GM12878 (cell line): Measurements from ENCODE around the gene TXNL4A. TPM values are rescaled to one million over a fixed set of nuclear protein-coding genes. Genes with fewer than 3 reads are reported as not detected.

Experiments
- ATAC-seq: fragments of 200-7000 bp; cut with Tn5 transposase; 3 replicates; pipeline ENCODE4 v1.9.1; 2020; ENCODE audit warnings: mild to moderate bottlenecking, moderate library complexity
- BruUV-seq: library from RNA; stranded (reverse); fragments of 400-500 nt; replicated peaks from 2 replicates; lab custom pipeline; 2021; lab: Mats Ljungman, UMichigan
- CTCF ChIA-PET: fragments of 300-600 bp; sonication (Branson Sonifier 250); formaldehyde crosslinking; extraction: SDS; loops from one replicate; lab custom pipeline; 2021; ENCODE audit warnings: inconsistent platforms; lab: Yijun Ruan, JAX
- POLR2A ChIA-PET: fragments of 350-600 bp; formaldehyde crosslinking; extraction: SDS; loops from one replicate; lab custom pipeline; 2021; ENCODE audit warnings: inconsistent platforms; lab: Charles Lee
- RAD21 ChIA-PET: fragments of 300-600 bp; sonication (Branson Sonifier 250); formaldehyde crosslinking; loops from one replicate; lab custom pipeline; 2023; ENCODE audit warnings: antibody characterized with exemption; ENCODE audit not compliant: unreplicated experiment; lab: Charles Lee
- SMC1A ChIA-PET: fragments of 300-600 bp; sonication (Branson Sonifier 250); formaldehyde crosslinking; loops from one replicate; lab custom pipeline; 2023; ENCODE audit not compliant: unreplicated experiment, uncharacterized antibody; lab: Charles Lee
- DNase-seq: peaks from one replicate; pipeline ENCODE4 v3.0.0-alpha.2; 2011; ENCODE audit warnings: low read depth, low spot score
- FAIRE-seq: peaks from 3 replicates; lab custom pipeline; 2011; peaks lifted over from hg19 to GRCh38; lab: Jason Lieb, UNC
- H2AFZ ChIP-seq: 2 replicates; pipeline ENCODE4 v1.6.0; 2011; ENCODE audit warnings: low read depth, low read length, control low read depth; ENCODE audit not compliant: control insufficient read depth
- H3K27ac ChIP-seq: 2 replicates; pipeline ENCODE4 v1.5.1; 2011; ENCODE audit warnings: control low read depth; ENCODE audit not compliant: control insufficient read depth, insufficient read depth
- H3K27me3 ChIP-seq, 2 experiments: replicated peaks in 1 of 2; 2 replicates each; pipeline versions ENCODE4 v1.6.0 to v1.6.1; 2011; ENCODE audit warnings: low read length in 1 of 2; ENCODE audit not compliant: control insufficient read depth in 2 of 2, insufficient read depth in 2 of 2
- H3K36me3 ChIP-seq, 2 experiments: 2 replicates each; pipeline ENCODE4 v1.5.1; 2011; ENCODE audit warnings: low read length in 1 of 2; ENCODE audit not compliant: control insufficient read depth in 2 of 2, insufficient read depth in 2 of 2
- H3K4me1 ChIP-seq: 2 replicates; pipeline ENCODE4 v1.6.1; 2011; ENCODE audit warnings: mild to moderate bottlenecking, low read length, moderate library complexity, mixed read lengths; ENCODE audit not compliant: control insufficient read depth, insufficient read depth
- H3K4me2 ChIP-seq: 2 replicates; pipeline ENCODE4 v1.6.0; 2011; ENCODE audit warnings: control low read depth; ENCODE audit not compliant: control insufficient read depth, insufficient read depth
- H3K4me3 ChIP-seq: fragments of 200-600 bp; sonication (generic); 2 replicates; pipeline ENCODE4 v1.5.1; 2016
- H3K79me2 ChIP-seq: 2 replicates; pipeline ENCODE4 v1.6.0; 2011; ENCODE audit warnings: low read length; ENCODE audit not compliant: control insufficient read depth, insufficient read depth
- H3K9ac ChIP-seq: 2 replicates; pipeline ENCODE4 v1.8.0; 2011; ENCODE audit warnings: low read length, control low read depth, mixed read lengths; ENCODE audit not compliant: control insufficient read depth, insufficient read depth
- H3K9me3 ChIP-seq: replicated peaks from 3 replicates; pipeline ENCODE4 v1.5.1; 2011; ENCODE audit warnings: mild to moderate bottlenecking, low read length; ENCODE audit not compliant: control insufficient read depth, insufficient read depth
- H4K20me1 ChIP-seq: 2 replicates; pipeline ENCODE4 v1.6.0; 2011; ENCODE audit not compliant: control insufficient read depth, insufficient read depth
- BCL11A ChIP-seq: IDR thresholded peaks from 2 replicates; pipeline ENCODE4 v1.6.1; 2011; ENCODE audit warnings: low read depth, low read length
- KAT2A ChIP-seq: conservative IDR thresholded peaks from 2 replicates; pipeline ENCODE4 v1.6.1; 2011; ENCODE audit warnings: low read depth, low read length; ENCODE audit not compliant: control insufficient read depth
- NFXL1 ChIP-seq: fragments of 450-650 bp; IDR thresholded peaks from 2 replicates; pipeline ENCODE4 v1.6.1; 2017; ENCODE audit warnings: antibody characterized with exemption, mild to moderate bottlenecking, borderline replicate concordance
- NFYB ChIP-seq: IDR thresholded peaks from 2 replicates; pipeline ENCODE4 v1.6.1; 2011; ENCODE audit warnings: low read depth, mild to moderate bottlenecking, low read length, improper control_type of control experiment, moderate library complexity; ENCODE audit not compliant: insufficient read depth
- ZNF207 ChIP-seq: fragments of 450-650 bp; IDR thresholded peaks from 2 replicates; pipeline ENCODE4 v1.6.1; 2014; ENCODE audit warnings: antibody characterized with exemption, mild to moderate bottlenecking, borderline replicate concordance
- WGBS: methylation state at CpG from one replicate; pipeline ENCODE4 v1.1.6; 2016; ENCODE audit warnings: low lambda C conversion rate; ENCODE audit not compliant: insufficient replicate concordance, insufficient coverage; ENCODE audit errors: missing lambda C conversion rate; 5-methylcytosine and 5-hydroxymethylcytosine counted together
- in situ Hi-C: fragments of 300-500 bp; cut with MboI; formaldehyde crosslinking; loops from 9 replicates; pipeline ENCODE4 v1.14.3; 2018; ENCODE audit warnings: mixed read lengths
- intact Hi-C: fragments of 100-400 bp; cut with micrococcal nuclease; formaldehyde crosslinking; loops from one replicate; pipeline ENCODE4 v1.14.2; 2022; ENCODE audit not compliant: unreplicated experiment
- polyA plus RNA-seq, 11 experiments: library from polyadenylated mRNA; depleted of rRNA in 4 of 11; unstranded in 6 of 11; stranded (reverse) in 5 of 11; fragments of >200 nt; fragmentation: Nextera tagmentation in 4 of 11; fragmentation: Illumina TruSeq in 1 of 11; extraction: Ambion mirVana in 4 of 11; extraction: Trizol in 1 of 11; gene quantifications; 1 replicate in 1 of 11; 2 replicates in 10 of 11; pipeline versions ENCODE4 v1.2.1 to v1.2.3, GENCODE V29; 2011 to 2016; ENCODE audit warnings: inconsistent platforms in 2 of 11, missing spikeins in 2 of 11, low read depth in 1 of 11
- total RNA-seq, 4 experiments: library from RNA; depleted of rRNA in 3 of 4; stranded (reverse); fragments of >200 nt in 3 of 4; fragmentation: Illumina TruSeq in 1 of 4; extraction: Trizol in 1 of 4; gene quantifications; 2 replicates each; pipeline versions ENCODE4 v1.2.1 to v1.2.3, GENCODE V29; 2013 to 2021
- TF ChIP-seq, protein P1 (sequence below): IDR thresholded peaks from 2 replicates; pipeline ENCODE4 v1.6.1; 2011; ENCODE audit warnings: low read depth, mild to moderate bottlenecking, low read length, moderate library complexity, borderline replicate concordance; ENCODE audit errors: extremely low read depth

The TXNL4A gene
- total and polyA plus RNA-seq, 10 of the 15 experiments (the other 5 are each of a cell fraction or from before 2014, with no cell fraction given), result 38.4 to 329 (median 128) TPM

DNA sequence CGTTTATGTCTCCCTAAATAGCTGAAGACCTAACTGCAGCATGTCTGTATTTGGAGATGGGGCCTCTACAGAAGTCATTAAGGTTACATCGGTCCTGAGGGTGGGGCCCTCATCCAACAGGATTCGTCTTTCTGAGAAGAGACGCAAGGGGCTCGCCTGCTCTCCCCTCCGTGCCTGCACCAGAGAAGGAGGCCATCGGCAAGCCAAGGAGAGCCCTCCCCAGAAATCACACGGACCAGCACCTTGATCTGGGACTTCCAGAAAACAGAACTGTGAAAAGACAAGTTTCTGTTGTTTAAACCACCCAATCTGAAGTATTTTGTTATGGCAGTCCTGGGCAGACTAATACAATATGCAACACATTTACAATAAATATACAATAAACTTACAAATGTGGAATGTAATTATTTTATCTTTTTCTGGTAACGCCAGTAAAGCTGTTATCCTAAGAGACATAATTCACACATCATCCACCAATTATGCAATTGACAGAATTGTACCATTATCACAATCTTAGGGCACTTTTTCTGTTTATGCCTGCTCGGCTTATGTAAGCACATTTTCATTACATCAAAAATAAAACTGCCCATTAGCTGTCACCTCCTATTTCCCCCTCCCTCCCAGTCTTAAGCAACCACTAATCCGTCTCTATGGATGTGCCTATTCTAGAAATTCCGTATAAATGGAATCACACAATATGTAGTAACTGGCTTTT lies 17.8 kb downstream of the TXNL4A start:
- DNase-seq, result no peak
- ChIA-PET SMC1A (no interaction called here), RAD21 (no interaction called here), CTCF (no interaction called here), POLR2A (no interaction called here)
- no peak overlapping the region for H3K4me3 ChIP-seq
- no peaks in the 10 kb centered on the region for H3K9me3 ChIP-seq
- no peak overlapping the region for H3K27ac ChIP-seq
- H3K9ac ChIP-seq, result no peak overlapping the region
- BruUV-seq, result no TSS peak
- no peaks in the 10 kb centered on the region for H3K27me3 ChIP-seq
- H3K79me2 ChIP-seq, result no peaks in the 10 kb centered on the region; the same call in 1 of the 2 replicates
- no peak overlapping the region for H3K4me2 ChIP-seq
- H2AFZ ChIP-seq, result no peak overlapping the region
- H3K4me1 ChIP-seq, result no peaks in the 10 kb centered on the region
- TF ChIP-seq KAT2A (no peak), NFYB (no peak), NFXL1 (no peak), BCL11A (no peak), ZNF207 (no peak)
- TF ChIP-seq, protein P1, sequence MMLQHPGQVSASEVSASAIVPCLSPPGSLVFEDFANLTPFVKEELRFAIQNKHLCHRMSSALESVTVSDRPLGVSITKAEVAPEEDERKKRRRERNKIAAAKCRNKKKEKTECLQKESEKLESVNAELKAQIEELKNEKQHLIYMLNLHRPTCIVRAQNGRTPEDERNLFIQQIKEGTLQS, result no peak
- in situ Hi-C loops, result no loop called here
- no peak for ATAC-seq
- no peaks in the 10 kb centered on the region for H4K20me1 ChIP-seq
- WGBS, result 93% methylated on average over 12 of the region's 12 CpGs
- peaks cover 16 to 19% of the 10 kb centered on the region in 2 experiments; a peak in 3 of 4 replicates for H3K36me3 ChIP-seq
- FAIRE-seq, result no peak
- intact Hi-C loops, result no loop called here
